Bronchial epithelial cell (primary cell): ENCODE results near the gene MAPRE3. TPM values are rescaled to one million over a fixed set of nuclear protein-coding genes. Genes with fewer than 3 reads are reported as not detected.
A peak's percentile ranks its signal among the peaks of the same experiment; 100 is the strongest.

Experiments used
- DNase-seq: peaks from one replicate; pipeline ENCODE4 v3.0.0-alpha.2; 2010; ENCODE audit warnings: low read depth
- FAIRE-seq: peaks from 2 replicates; lab custom pipeline; 2011; peaks lifted over from hg19 to GRCh38; lab: Jason Lieb, UNC
- H3K27me3 ChIP-seq: 2 replicates; pipeline ENCODE4 v1.5.1; 2011; ENCODE audit warnings: low read length; ENCODE audit not compliant: control insufficient read depth, insufficient read depth
- H3K36me3 ChIP-seq: 2 replicates; pipeline ENCODE4 v1.5.1; 2011; ENCODE audit warnings: low read length; ENCODE audit not compliant: control insufficient read depth, insufficient read depth
- H3K4me3 ChIP-seq: 2 replicates; pipeline ENCODE4 v1.5.1; 2011; ENCODE audit warnings: mild to moderate bottlenecking, low read depth, low read length, control low read depth
- CTCF ChIP-seq: IDR thresholded peaks from 2 replicates; pipeline ENCODE4 v1.5.1; 2011; ENCODE audit warnings: mild to moderate bottlenecking, moderate library complexity, low read length, control low read depth, inconsistent platforms; ENCODE audit not compliant: insufficient read depth, severe bottlenecking
- total RNA-seq: library from RNA; depleted of rRNA; stranded (reverse); fragments of >200 nt; gene quantifications from 2 replicates; pipeline ENCODE4 v1.2.1, GENCODE V29; 2014

MAPRE3 gene
- total RNA-seq, 1 donor from 2014 or later = 1.6 TPM

GRCh38 chr2:26989156-26989555, 18.7 kb downstream of the MAPRE3 start:
- FAIRE-seq (no peak), DNase-seq (peak; percentile 24)
- Histone ChIP-seq H3K27me3 (no peaks in the 10 kb centered on the region), H3K36me3 (no peaks in the 10 kb centered on the region), H3K4me3 (no peak overlapping the region)
- no peak for TF ChIP-seq CTCF

DNA sequence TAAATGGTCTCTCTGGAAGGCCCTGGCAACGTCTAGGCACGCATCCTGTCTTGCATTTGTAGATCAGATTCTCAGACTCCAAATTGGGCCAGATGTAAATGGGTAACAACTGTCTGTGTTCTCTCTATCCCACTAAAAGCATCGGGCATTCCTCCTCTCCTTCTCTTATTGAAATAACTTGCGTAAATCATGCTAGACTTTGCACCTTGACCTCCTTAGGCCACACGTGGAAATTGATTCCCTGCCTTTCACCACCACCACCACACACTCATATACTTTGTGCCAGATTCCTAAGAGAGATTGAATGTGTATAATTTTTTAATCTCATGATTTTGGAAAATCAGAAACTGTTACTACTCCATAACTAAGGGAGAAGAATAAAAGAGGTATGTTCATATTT, 21.3 kb downstream of the MAPRE3 start:
- FAIRE-seq = no peak
- H3K27me3 ChIP-seq = no peaks in the 10 kb centered on the region
- TF ChIP-seq CTCF = no peak
- DNase-seq = no peak
- H3K4me3 ChIP-seq = no peak overlapping the region
- no peaks in the 10 kb centered on the region for H3K36me3 ChIP-seq

DNA sequence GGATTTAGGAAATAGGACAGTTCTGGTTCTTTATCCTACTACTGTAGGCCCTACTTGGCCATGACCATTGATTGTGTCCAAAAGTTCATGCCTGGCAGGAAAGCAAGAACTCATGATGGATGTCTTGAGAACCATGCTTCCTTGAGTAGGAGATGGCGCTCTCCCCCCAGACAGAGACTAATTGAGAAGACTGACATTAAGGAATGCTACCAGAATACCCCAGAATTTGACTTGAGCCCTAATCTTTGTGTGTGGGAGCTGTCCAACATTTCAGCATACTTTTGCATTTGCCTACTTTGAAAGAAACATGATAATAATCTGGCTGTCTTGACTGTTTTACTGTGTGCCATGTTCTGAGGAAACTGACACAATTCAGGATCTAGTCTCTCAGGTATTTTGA, 23.3 kb downstream of the MAPRE3 start:
- DNase-seq (no peak), FAIRE-seq (no peak)
- TF ChIP-seq CTCF = no peak
- no peaks in the 10 kb centered on the region for H3K36me3 ChIP-seq
- H3K27me3 ChIP-seq = no peaks in the 10 kb centered on the region
- H3K4me3 ChIP-seq = no peak overlapping the region

GRCh38 chr2:26994983-26995382, 24.5 kb downstream of the MAPRE3 start:
- no peaks in the 10 kb centered on the region for H3K27me3 ChIP-seq
- FAIRE-seq (no peak), DNase-seq (no peak)
- no peak overlapping the region for H3K4me3 ChIP-seq
- H3K36me3 ChIP-seq = no peaks in the 10 kb centered on the region
- TF ChIP-seq CTCF = no peak

GRCh38 chr2:26997394-26997793, 27.0 kb downstream of the MAPRE3 start:
- no peak overlapping the region for H3K4me3 ChIP-seq
- FAIRE-seq (no peak), DNase-seq (no peak)
- H3K27me3 ChIP-seq = no peaks in the 10 kb centered on the region
- no peak for TF ChIP-seq CTCF
- H3K36me3 ChIP-seq = no peaks in the 10 kb centered on the region

DNA sequence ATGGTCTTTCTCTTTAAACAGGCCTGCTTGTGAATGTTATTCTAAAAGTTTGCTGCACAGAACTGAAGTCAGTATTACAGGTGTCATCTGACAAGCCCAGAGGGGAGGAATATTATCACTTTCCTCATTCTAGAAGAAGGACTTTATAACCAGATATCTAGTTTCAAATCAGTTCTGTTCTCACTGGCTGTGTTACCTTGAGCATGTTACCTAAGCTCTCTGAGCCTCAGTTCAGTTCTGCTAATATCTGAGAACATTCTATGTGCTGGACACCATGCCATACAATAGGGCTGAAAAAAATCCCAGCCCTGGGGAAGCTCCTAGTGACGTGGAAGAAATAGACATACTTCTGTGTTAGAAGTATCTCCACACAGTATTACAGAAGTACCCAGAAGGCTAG, 27.9 kb downstream of the MAPRE3 start:
- FAIRE-seq = no peak

More for the DNA sequence above, 27.9 kb downstream of the MAPRE3 start:
- H3K36me3 ChIP-seq = no peaks in the 10 kb centered on the region
- no peak for TF ChIP-seq CTCF
- H3K4me3 ChIP-seq = no peak overlapping the region
- H3K27me3 ChIP-seq = no peaks in the 10 kb centered on the region
- no peak for DNase-seq
